Upper lobe of right lung (tissue), 1 donor: Measurements from ENCODE around the gene MGAT2. TPM values are rescaled to one million over a fixed set of nuclear protein-coding genes. Genes with fewer than 3 reads are reported as not detected.

Source experiments
- ATAC-seq: fragments of 200-7000 bp; cut with Tn5 transposase; one replicate; pipeline ENCODE4 v1.9.1; 2020; ENCODE audit warnings: mild to moderate bottlenecking, moderate library complexity
- DNase-seq: peaks from one replicate; pipeline ENCODE4 v3.0.0-alpha.2; 2020
- H3K27ac ChIP-seq: fragments of 200-600 bp; one replicate; pipeline ENCODE4 v1.8.0; 2022
- H3K27me3 ChIP-seq: fragments of 200-600 bp; one replicate; pipeline ENCODE4 v1.8.0; 2022; ENCODE audit warnings: mild to moderate bottlenecking
- H3K36me3 ChIP-seq: fragments of 200-600 bp; one replicate; pipeline ENCODE4 v1.8.0; 2022
- H3K4me1 ChIP-seq: fragments of 200-600 bp; one replicate; pipeline ENCODE4 v1.8.0; 2022
- H3K4me3 ChIP-seq: fragments of 200-600 bp; one replicate; pipeline ENCODE4 v1.8.0; 2022; ENCODE audit warnings: mild to moderate bottlenecking
- H3K9me3 ChIP-seq: fragments of 200-600 bp; one replicate; pipeline ENCODE4 v1.8.0; 2022
- intact Hi-C: fragments of 100-400 bp; cut with DNase I; formaldehyde crosslinking; loops from one replicate; pipeline ENCODE4 v1.11.0; 2022
- total RNA-seq: library from RNA; stranded (reverse); fragmentation: NEBNext Ultra II Directional; extraction: Animal tissue kit (Norgen Biotek cat#: 25700); gene quantifications from one replicate; pipeline ENCODE4 v1.2.1, GENCODE V29; 2021
- TF ChIP-seq, protein P1 (sequence below): fragments of 200-600 bp; IDR thresholded peaks from one replicate; pipeline ENCODE4 v1.8.0; 2022; ENCODE audit warnings: antibody characterized with exemption
- donor health status: DM: no; HTN: yes; CAD: no; lungs with severe emphysema.

Gene MGAT2
- total RNA-seq, 1 donor from 2014 or later: 27.1 TPM

DNA sequence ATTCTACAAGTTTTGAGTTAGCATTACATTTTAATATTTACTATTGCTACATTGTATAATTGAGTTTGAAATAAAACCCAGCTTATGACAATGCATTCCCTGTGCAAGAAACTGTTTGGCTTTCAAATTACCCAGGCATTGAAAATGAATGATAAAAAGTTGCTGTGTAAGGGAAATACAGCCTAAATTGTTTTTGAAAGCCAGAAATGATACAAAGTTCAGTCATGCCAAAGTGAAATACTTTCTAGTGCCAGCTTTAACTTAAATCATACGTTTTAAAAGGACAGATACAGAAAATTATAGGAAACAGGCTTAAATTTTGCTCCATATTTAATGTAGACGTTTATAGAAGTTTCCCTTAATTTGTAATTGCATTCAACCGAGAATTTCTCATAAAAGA, 2.8 kb downstream of the MGAT2 start:
- DNase-seq (no peak), ATAC-seq (no peak)
- Histone ChIP-seq H3K4me1 (peaks cover 30% of the 10 kb centered on the region), H3K27me3 (no peaks in the 10 kb centered on the region), H3K36me3 (peaks cover 16% of the 10 kb centered on the region), H3K9me3 (no peaks in the 10 kb centered on the region), H3K4me3 (no peak overlapping the region), H3K27ac (no peak overlapping the region)
- intact Hi-C loops: no loop called here
- TF ChIP-seq, protein P1, sequence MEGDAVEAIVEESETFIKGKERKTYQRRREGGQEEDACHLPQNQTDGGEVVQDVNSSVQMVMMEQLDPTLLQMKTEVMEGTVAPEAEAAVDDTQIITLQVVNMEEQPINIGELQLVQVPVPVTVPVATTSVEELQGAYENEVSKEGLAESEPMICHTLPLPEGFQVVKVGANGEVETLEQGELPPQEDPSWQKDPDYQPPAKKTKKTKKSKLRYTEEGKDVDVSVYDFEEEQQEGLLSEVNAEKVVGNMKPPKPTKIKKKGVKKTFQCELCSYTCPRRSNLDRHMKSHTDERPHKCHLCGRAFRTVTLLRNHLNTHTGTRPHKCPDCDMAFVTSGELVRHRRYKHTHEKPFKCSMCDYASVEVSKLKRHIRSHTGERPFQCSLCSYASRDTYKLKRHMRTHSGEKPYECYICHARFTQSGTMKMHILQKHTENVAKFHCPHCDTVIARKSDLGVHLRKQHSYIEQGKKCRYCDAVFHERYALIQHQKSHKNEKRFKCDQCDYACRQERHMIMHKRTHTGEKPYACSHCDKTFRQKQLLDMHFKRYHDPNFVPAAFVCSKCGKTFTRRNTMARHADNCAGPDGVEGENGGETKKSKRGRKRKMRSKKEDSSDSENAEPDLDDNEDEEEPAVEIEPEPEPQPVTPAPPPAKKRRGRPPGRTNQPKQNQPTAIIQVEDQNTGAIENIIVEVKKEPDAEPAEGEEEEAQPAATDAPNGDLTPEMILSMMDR: no peak

DNA sequence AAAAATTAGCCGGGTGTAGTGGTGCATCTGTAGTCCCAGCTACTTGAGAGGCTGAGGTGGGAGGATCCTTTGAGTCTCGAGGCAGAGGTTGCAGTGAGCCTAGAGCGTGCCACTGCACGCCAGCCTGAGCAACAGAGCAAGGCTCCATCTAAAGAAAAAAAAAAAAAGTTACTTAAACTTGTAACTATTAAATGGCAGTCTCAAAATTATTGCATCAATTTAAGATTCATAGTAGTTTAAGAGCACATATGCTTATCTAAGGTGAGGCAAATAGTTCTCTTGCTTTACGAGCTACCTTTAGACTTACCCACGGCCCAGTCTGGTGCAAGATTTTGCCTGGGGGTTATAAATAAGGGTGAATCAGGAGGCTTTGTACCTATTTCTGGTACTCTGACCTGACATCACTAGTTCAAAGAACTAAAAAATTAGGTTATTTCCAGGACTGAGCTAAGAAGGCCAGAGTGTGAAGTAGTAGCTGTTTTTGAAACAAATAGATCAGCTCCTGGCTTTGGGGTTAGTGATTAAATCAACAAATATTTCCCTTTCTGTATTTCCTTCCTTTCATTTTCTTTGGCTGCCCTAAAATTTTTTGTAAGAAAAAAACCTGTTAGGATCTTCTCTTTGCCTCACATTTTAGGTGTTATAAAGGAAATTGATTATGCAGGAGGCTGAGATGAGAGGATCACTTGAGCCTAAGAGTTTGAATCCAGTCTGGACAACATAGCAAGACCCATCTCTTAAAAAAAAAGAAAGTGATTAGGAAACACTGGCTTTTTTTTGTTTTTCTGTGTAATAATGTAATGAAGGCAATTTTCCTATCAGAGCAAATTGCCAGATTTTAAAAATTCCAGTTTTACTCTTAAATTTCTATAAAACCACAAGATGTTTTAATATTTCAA, 3.6 kb downstream of the MGAT2 start:
- Histone ChIP-seq H3K4me3 (no peak overlapping the region), H3K9me3 (no peaks in the 10 kb centered on the region), H3K36me3 (peaks cover 9% of the 10 kb centered on the region), H3K27ac (no peak overlapping the region), H3K4me1 (peaks cover 26% of the 10 kb centered on the region), H3K27me3 (no peaks in the 10 kb centered on the region)
- intact Hi-C loops: no loop called here
- DNase-seq: no peak
- ATAC-seq: no peak
- TF ChIP-seq, protein P1: no peak

DNA sequence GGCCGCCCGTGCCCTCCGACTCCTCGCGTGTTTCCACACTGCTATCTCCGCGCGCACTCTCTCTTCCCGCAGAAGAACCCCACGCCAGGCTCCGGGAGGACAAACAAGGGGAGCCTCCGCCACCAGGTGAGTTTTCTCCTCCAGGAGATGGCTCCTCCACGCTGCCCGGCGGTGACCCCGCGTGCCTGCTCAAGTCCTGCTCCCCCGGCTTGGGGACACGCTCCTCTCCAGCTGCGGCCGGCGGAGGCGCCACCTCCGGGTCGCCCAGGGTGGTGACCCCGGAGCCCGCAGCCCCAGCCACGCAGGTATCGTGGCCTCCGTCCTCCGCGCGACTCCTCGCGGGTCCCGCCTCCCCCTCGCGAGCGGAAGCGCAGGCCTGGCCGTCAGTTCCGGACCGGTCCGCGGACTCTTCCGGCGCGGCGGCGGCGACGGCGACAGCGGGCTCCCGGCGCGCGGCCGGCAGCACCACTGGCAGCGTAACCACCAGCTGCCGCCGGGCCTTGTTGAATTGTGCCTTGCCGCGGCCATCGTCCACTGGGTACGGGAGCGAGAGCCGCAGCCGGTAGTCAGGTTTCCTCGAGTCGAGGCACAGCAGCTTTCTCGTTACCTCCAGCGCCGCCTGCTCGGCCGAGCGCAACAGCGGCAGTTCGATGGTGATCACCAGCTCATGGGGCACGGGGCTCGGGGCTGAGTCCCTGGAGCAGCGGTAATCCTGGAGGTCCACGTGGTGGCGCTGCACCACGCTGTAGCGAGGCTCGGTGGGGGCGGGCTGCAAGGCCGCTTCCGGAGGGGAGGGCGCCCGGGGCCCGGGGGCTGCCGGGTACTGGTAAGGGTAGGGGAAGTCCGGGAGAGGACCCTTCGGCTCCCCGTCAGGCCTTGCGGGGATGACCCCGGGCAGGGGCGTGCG, 13.3 kb downstream of the MGAT2 start:
- TF ChIP-seq, protein P1: peak; percentile 80
- Histone ChIP-seq H3K4me1 (peaks cover 37% of the 10 kb centered on the region), H3K9me3 (no peaks in the 10 kb centered on the region), H3K27ac (peak overlapping the region; percentile 97), H3K36me3 (peaks cover 5% of the 10 kb centered on the region), H3K4me3 (peak overlapping the region; percentile 80), H3K27me3 (no peaks in the 10 kb centered on the region)
- ATAC-seq: peak; percentile 97
- intact Hi-C loops: no loop called here
- DNase-seq: peak; percentile 98

DNA sequence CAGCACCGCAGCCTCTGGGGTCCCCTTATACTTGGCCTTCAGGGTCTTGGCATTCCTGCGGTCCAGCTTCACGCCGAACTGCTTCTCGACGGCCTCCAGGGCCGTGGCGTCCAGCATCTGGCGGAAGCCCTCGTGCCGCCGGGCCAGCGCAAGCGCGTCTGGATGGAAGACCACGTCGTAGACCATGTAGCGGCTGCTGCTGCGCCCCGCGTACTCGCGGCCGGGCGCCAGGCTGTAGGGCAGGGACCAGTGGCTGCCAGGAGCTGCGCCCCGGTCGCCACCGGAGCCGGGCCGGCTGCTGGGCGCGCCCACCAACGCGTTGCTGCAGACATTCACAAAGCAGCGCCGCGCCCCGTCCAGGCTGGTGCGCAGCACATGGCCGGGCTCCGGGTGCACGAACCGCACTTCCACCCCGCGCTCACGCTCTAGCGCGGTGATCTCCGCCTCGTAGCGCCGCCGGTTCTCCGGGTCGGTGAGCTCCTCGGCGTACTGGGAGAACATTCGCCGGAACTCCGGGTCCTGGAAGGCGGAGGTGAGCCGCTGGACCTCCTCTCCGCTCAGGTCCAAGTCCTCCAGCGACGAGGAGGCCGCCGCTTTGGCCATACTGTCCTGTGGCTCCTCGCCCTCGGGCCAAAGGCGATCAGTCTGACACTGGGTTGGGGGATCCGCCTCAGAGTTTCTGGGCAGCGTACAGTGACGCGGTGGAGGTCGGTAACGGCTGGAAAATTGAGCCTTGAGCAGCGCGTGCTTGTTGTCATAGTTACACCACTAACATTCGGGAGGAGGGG, 14.1 kb downstream of the MGAT2 start, which contains the start of gene DNAAF2:
Gene DNAAF2 (minus strand): TSS at position 698 of the 788 bp plus-strand sequence. CDS start 95 bp downstream, at position 603.
- peak within 1 kb of the TSS; percentile 80 for H3K4me3 ChIP-seq
- H3K27ac ChIP-seq: peak within 1 kb of the TSS; percentile 97
- peaks cover 5% of the 10 kb centered on the region for H3K36me3 ChIP-seq
- peaks cover 37% of the 10 kb centered on the region for H3K4me1 ChIP-seq
- TF ChIP-seq, protein P1: no peak
- DNase-seq (peak; percentile 79), ATAC-seq (peak; percentile 59)
- no peaks in the 10 kb centered on the region for H3K9me3 ChIP-seq
- no peaks in the 10 kb centered on the region for H3K27me3 ChIP-seq
- intact Hi-C loops: no loop called here

DNA sequence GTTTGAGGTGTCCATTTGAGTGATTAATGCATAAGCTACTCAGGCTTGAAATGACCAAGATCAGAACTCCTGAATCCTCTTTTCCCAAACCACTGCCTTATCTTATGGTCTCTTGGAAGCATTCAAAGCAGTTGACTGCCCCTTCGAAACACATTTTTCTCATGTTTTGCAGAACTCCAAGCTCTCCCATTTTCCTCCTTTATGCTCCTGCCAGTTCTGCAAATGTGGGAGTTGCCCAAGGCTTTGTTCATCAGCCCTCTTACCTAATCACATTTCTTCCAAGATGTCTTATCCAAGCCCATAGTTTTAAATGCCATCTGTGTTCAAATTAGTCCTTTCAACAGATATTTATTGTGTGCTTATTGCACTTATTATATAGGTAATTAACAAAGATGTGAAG, 16.3 kb downstream of the MGAT2 start:
- H3K27ac ChIP-seq: no peak overlapping the region
- intact Hi-C loops: no loop called here
- DNase-seq: no peak

More for the DNA sequence above, 16.3 kb downstream of the MGAT2 start:
- no peak for ATAC-seq
- no peaks in the 10 kb centered on the region for H3K27me3 ChIP-seq
- peaks cover 5% of the 10 kb centered on the region for H3K36me3 ChIP-seq
- H3K4me3 ChIP-seq: no peak overlapping the region
- no peaks in the 10 kb centered on the region for H3K9me3 ChIP-seq
- peaks cover 30% of the 10 kb centered on the region for H3K4me1 ChIP-seq
- TF ChIP-seq, protein P1: no peak
